Prostate gland (tissue), 2 donors: ENCODE data around the gene PPP4R1. TPM values are rescaled to one million over a fixed set of nuclear protein-coding genes. Genes with fewer than 3 reads are reported as not detected.

Experiments
- DNase-seq: peaks from one replicate; pipeline ENCODE4 v3.0.0-alpha.2; 2019; ENCODE audit warnings: low spot score
- H3K27ac ChIP-seq, 2 donors: fragments of 200-600 bp; sonication (generic); 2 replicates each; pipeline ENCODE4 v1.5.1; 2017 to 2019
- H3K27me3 ChIP-seq: fragments of 200-600 bp; sonication (generic); replicated peaks from 2 replicates; pipeline ENCODE4 v1.5.1; 2019; ENCODE audit not compliant: insufficient read depth
- H3K36me3 ChIP-seq, 2 donors: fragments of 200-600 bp; sonication (generic); 1 replicate in 1 of 2; 2 replicates in 1 of 2; pipeline versions ENCODE4 v1.5.1 to v1.8.1; 2017 to 2019
- H3K4me1 ChIP-seq: fragments of 200-600 bp; sonication (generic); replicated peaks from 2 replicates; pipeline ENCODE4 v1.5.1; 2019
- H3K4me3 ChIP-seq, 2 donors: fragments of 200-600 bp; sonication (generic); 2 replicates each; pipeline ENCODE4 v1.5.1; 2017 to 2019
- H3K9me3 ChIP-seq: fragments of 200-600 bp; sonication (generic); 2 replicates; pipeline ENCODE4 v1.5.1; 2017
- POLR2A ChIP-seq: fragments of 450-650 bp; IDR thresholded peaks from one replicate; pipeline ENCODE4 v1.6.1; 2016; ENCODE audit warnings: antibody characterized with exemption, mild to moderate bottlenecking
- POLR2AphosphoS5 ChIP-seq: sonication (generic); formaldehyde crosslinking; IDR thresholded peaks from one replicate; pipeline ENCODE4 v1.6.1; 2017; ENCODE audit warnings: antibody characterized with exemption
- WGBS: methylation state at CpG from one replicate; pipeline ENCODE4 v1.1.5; 2018; 5-methylcytosine and 5-hydroxymethylcytosine counted together
- intact Hi-C: fragments of 100-400 bp; cut with DNase I; formaldehyde crosslinking; loops from one replicate; pipeline ENCODE4 v1.14.2; 2022
- total RNA-seq, 2 donors: library from RNA; depleted of rRNA; stranded (reverse); fragments of >200 nt; gene quantifications; one replicate each; pipeline ENCODE4 v1.1.0, GENCODE V29; 2016
- TF ChIP-seq, protein P1 (sequence below), 4 experiments: fragments of 200-600 bp in 2 of 4; fragments of 450-650 bp in 2 of 4; sonication (generic) in 2 of 4; IDR thresholded peaks; 1 replicate in 3 of 4; 2 replicates in 1 of 4; pipeline ENCODE4 v1.5.1; 2016 to 2019; ENCODE audit warnings: antibody characterized with exemption in 4 of 4, mild to moderate bottlenecking in 2 of 4, moderate library complexity in 2 of 4

The PPP4R1 gene
- total RNA-seq, 2 donors from 2014 or later: 39.1 to 67.0 TPM

DNA sequence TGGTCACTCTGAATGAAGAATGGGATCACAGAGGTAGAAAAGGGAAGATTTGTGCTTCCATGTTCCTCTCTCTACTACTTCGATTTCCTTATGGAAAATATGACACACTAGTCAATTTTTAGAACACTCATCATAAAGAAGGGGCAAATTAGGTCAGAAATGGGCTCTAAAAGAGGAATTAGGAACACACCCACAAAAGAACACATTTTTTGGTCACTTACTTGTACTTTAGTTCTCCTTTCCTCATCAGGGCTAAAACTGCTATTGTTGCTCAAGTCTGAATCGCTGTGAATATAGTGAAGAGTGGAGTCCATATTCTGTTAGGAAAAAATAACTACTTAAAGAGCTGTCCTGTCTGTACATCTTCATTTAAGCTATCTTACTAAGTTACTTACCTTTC, 52.6 kb downstream of the PPP4R1 start:
- DNase-seq: no peak
- Histone ChIP-seq H3K27ac (no peak overlapping the region), H3K36me3 (peaks cover 0 to 3% of the 10 kb centered on the region in 2 donors), H3K9me3 (no peaks in the 10 kb centered on the region), H3K4me1 (no peaks in the 10 kb centered on the region), H3K27me3 (no peaks in the 10 kb centered on the region), H3K4me3 (no peak overlapping the region)
- TF ChIP-seq POLR2A (no peak), POLR2AphosphoS5 (no peak)
- TF ChIP-seq, protein P1, sequence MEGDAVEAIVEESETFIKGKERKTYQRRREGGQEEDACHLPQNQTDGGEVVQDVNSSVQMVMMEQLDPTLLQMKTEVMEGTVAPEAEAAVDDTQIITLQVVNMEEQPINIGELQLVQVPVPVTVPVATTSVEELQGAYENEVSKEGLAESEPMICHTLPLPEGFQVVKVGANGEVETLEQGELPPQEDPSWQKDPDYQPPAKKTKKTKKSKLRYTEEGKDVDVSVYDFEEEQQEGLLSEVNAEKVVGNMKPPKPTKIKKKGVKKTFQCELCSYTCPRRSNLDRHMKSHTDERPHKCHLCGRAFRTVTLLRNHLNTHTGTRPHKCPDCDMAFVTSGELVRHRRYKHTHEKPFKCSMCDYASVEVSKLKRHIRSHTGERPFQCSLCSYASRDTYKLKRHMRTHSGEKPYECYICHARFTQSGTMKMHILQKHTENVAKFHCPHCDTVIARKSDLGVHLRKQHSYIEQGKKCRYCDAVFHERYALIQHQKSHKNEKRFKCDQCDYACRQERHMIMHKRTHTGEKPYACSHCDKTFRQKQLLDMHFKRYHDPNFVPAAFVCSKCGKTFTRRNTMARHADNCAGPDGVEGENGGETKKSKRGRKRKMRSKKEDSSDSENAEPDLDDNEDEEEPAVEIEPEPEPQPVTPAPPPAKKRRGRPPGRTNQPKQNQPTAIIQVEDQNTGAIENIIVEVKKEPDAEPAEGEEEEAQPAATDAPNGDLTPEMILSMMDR (IDR thresholded peaks at IDR 0.05): no peak
- WGBS: 89% methylated on average over 2 of the region's 2 CpGs
- intact Hi-C loops: no loop called here

DNA sequence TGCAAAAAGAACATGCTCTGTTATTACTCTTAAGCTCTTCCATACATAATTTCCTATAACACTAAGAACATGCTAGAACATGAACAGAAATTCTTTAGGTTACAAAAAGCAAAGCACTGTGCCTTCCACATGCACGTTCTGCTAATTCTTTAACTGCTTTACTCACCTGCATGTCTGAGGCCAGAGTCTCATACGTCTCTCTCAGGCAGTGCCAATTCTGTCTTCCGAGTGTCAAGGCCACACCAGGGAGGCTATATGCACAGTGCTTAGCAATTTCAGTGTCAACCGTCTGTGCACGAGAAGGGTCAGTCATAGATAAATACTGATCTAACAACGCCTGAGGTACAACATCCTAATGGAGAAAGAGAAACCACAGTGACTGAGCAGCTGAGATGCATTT, 55.1 kb downstream of the PPP4R1 start:
- peaks cover 0 to 3% of the 10 kb centered on the region in 2 donors for H3K36me3 ChIP-seq
- H3K27me3 ChIP-seq: no peaks in the 10 kb centered on the region
- intact Hi-C loops: no loop called here
- H3K9me3 ChIP-seq: no peaks in the 10 kb centered on the region
- no peak overlapping the region for H3K27ac ChIP-seq
- H3K4me1 ChIP-seq: no peaks in the 10 kb centered on the region
- H3K4me3 ChIP-seq: no peak overlapping the region
- 72% methylated on average over 6 of the region's 6 CpGs for WGBS
- TF ChIP-seq, protein P1 (IDR thresholded peaks at IDR 0.05): no peak
- no peak for TF ChIP-seq POLR2AphosphoS5
- no peak for TF ChIP-seq POLR2A
- DNase-seq: no peak

DNA sequence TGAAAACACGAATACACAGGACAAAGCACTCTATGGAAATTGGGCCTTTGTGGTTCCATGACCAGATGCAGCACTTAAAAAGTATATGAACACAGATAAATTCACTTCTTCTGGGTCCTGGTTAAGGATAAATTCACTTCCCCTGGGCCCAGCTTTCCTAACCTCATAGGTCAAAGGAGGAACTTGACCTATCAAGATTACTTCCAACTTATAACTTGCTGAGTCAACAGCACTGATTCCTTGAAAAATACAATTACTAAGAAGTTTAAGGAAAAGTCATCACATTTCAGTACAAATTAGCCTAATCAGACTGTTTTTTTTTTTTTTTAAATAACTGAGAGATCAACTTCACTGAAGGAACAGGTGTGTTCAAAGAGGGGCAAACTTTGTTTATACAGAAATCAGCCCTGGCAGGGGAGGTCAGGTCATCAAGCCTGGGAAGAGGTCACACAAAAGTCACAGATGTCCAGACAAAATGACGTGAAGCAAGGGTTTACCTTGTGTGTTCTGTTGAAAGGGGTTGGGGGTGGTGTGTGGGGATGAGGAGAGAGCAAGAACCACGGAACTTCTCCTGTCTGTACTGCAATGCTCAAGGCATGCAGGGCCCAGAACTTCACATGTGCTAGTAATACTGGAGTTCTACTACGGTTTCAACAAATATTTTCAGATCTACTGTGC, 55.8 kb downstream of the PPP4R1 start:
- Histone ChIP-seq H3K4me3 (no peak overlapping the region), H3K27me3 (no peaks in the 10 kb centered on the region), H3K27ac (no peak overlapping the region), H3K4me1 (no peaks in the 10 kb centered on the region), H3K36me3 (peaks cover 0 to 3% of the 10 kb centered on the region in 2 donors), H3K9me3 (no peaks in the 10 kb centered on the region)
- intact Hi-C loops: no loop called here
- no peak for DNase-seq
- 89% methylated on average over 4 of the region's 4 CpGs for WGBS
- TF ChIP-seq POLR2A (no peak), POLR2AphosphoS5 (no peak)
- TF ChIP-seq, protein P1 (IDR thresholded peaks at IDR 0.05): no peak

DNA sequence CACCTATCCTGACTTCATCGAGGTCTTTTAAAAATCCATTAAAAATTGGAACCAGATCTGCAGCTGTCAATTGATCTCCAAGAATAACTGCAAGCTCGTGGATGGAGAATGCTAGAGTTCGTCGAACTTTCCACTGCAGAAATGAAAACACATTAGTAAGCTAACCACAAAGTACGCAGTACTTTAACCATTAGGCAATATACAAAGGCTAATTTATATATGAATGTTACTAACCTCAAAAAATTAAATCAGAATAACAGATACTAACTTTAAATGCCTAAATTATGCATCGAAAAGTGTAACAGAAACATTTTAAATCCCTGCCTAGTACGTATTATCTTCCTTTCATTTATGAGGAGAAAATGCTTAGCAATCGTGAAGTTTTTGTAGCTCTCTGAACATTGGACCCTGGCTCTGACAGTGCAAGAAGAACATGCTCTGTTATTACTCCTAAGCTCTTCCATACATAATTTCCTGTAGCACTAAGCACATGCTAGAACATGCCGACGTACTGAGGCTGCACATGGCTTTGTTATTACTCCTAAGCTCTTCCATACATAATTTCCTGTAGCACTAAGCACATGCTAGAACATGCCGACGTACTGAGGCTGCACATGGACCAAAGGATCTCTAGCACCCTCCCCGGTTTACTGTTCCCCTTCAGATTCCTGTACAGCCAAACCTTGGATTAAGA, 57.0 kb downstream of the PPP4R1 start:
- no peaks in the 10 kb centered on the region for H3K4me1 ChIP-seq
- no peak overlapping the region for H3K27ac ChIP-seq
- H3K9me3 ChIP-seq: no peaks in the 10 kb centered on the region
- H3K27me3 ChIP-seq: no peaks in the 10 kb centered on the region
- intact Hi-C loops: no loop called here
- H3K36me3 ChIP-seq: peaks cover 0 to 3% of the 10 kb centered on the region in 2 donors
- TF ChIP-seq, protein P1 (IDR thresholded peaks at IDR 0.05): no peak
- no peak for TF ChIP-seq POLR2A
- no peak for TF ChIP-seq POLR2AphosphoS5
- WGBS: 65% methylated on average over 13 of the region's 13 CpGs
- no peak for DNase-seq
- H3K4me3 ChIP-seq: no peak overlapping the region

DNA sequence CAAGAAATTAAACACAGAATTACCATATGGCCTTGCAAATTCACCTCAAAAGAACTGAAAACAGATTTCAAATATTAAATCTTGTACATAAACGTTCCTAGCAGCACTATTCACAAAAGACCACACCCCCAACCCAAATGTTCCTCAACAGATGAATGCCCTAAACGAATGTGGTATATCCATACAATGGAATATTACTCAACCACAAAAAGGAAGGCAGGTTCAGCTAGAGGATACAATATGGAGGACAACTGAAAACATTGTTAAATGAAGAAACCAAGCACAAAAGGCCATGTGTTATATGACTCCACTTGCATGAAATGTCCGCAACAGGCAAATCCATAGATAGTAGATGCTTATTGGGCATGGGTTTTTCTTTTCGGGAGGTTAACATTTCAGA, 61.7 kb downstream of the PPP4R1 start:
- TF ChIP-seq POLR2A: no peak
- no peak for TF ChIP-seq POLR2AphosphoS5
- TF ChIP-seq, protein P1 (IDR thresholded peaks at IDR 0.05): no peak
- H3K36me3 ChIP-seq: peaks cover 0 to 10% of the 10 kb centered on the region in 2 donors
- WGBS: 96% methylated on average over 4 of the region's 4 CpGs
- intact Hi-C loops: no loop called here
- DNase-seq: no peak
- H3K9me3 ChIP-seq: no peaks in the 10 kb centered on the region
- no peaks in the 10 kb centered on the region for H3K4me1 ChIP-seq
- H3K27ac ChIP-seq: no peak overlapping the region
- no peak overlapping the region for H3K4me3 ChIP-seq
- H3K27me3 ChIP-seq: no peaks in the 10 kb centered on the region
